GM18909 (cell line): ENCODE data around the gene PYROXD2.
"Not testable (repeated sequence)": the region's sequence is repeated elsewhere in the genome, so short reads cannot be mapped to it uniquely, and the experiment has no call there.

Experiments used
- ATAC-seq: cut with Tn5 transposase; IDR thresholded peaks from one replicate; pipeline ENCODE4 v1.9.1; 2021; ENCODE audit warnings: mild to moderate bottlenecking; ENCODE audit not compliant: unreplicated experiment, poor library complexity

PYROXD2 gene

GRCh38 chr10:98396096-98397063 is 18.6 kb downstream of the PYROXD2 start:
- no peak for ATAC-seq

- no peak for ATAC-seq
These were observed 20.0 kb downstream of the PYROXD2 start for GRCh38 chr10:98394851-98395440.

- no peak for ATAC-seq
These were observed 23.4 kb downstream of the PYROXD2 start for GRCh38 chr10:98391578-98391991.

GRCh38 chr10:98391065-98391464 is 23.9 kb downstream of the PYROXD2 start:
- no peak for ATAC-seq

DNA sequence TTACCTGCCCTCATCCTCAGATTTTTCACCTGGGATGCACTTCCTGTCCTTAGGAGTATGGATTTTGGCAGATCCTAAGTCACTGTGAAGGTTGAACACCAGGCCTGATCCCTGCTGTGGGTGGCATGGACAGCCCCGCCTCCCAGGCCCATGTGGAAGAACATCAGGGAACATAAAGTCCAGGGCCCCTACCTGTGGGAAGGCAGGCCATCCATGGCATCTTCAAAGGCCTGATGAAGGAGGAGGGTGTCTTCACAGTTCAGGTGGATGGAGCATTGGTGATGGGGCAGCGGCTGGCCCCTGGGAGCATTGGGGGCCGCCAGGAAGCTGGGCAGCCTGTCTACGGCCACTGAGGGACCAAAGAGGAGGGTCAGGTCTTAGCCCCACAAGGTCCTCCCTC is 24.6 kb downstream of the PYROXD2 start:
- no peak for ATAC-seq

DNA sequence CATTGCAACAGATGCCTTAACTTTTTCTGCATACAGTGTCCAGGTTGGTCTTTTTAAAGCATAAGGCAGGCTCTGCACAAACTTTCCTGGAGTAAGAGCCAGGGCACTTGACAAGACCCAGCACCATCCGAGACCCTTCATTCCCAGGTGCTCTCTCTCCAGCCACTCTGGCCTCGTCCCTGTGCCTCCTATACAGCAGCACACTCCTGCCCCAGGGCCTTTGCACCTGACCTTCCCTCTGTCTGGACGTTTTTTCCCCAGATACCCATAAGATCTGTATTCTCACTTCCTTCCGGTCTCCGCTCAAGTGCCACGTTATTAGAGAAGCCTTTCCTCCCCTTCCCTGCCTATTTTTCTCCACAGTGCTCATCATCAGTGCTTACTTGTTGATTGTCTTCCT is 25.6 kb downstream of the PYROXD2 start:
- no peak for ATAC-seq

DNA sequence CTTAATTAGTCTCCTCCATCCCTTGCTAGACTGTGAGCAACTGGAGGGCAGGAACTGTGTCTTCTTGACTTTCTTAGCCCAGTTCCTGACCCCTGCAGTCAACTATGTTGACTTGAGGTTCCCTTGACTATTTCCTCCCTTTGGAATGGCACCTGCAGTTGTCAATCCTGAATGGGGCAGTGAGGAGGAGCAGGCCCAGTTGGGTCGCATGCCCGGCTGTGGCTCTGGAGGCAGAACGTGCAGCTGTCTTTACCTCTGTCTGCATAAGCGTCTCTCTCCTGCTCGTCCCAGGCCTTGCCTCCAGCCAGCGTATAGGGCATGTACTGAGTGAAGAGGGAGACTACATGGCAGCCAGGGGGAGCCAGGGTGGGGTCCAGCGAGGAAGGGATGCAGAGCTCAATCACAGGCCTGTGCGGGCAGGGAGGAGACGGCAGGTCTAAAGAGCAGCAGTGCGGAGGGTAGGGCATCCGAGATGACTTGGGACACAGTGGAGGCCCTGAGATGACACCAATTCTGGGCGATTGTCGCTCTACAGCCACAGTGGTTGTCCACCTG is 26.8 kb downstream of the PYROXD2 start:
- ATAC-seq, result no peak

DNA sequence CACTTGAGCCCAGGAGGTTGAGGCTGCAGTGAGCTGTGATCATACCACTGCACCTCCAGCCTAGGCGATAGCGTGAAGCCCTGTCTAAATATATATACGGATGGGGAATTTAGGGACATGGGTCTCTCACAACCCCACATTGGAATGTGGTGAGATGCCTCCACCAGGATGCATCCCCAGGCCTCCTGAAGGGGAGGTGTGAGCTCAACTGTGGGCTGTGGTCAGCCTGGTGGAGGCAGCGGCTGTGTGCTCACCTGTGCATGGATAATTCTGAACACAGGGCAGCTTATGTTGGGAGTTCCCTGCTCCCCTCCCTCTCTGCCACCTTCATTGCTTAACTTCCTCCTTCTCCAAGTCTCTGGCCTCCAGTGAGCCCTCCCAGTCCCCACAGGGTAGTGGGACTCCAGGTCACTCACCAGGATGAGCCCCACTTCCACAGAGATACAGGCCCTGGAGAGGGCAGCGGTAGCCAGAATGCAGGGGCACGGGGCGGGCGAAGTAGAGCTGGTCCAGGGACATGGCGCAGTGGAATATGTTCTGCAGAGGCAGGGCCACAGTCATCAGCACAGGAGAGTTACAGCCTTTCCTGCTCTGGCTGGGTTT is 30.4 kb downstream of the PYROXD2 start:
- ATAC-seq, result no peak

- no peak for ATAC-seq
These were observed 31.1 kb downstream of the PYROXD2 start for GRCh38 chr10:98383869-98384268.

GRCh38 chr10:98383134-98383667 is 31.8 kb downstream of the PYROXD2 start:
- not testable (repeated sequence) for ATAC-seq

DNA sequence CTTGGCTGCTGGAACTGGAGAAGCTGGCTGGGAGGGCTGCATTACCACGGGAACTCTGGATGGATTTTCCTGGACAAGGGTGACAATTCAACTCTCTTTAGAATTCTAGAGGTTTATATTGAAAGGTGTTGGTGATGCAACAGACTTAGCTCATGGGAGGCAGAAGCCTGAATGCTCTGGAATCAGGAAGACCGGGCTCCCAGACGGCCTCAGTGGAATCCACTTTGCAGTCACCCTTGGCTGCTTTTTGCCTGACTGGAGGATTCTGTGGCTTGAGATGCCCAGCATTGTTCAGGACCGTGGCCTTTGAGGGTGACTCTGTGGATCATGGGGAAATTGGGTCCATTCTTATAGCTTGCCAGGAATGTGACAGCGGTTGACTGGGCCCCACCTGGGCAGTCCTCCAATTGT is 32.3 kb downstream of the PYROXD2 start:
- no peak for ATAC-seq

GRCh38 chr10:98380493-98381339 is 34.3 kb downstream of the PYROXD2 start:
- ATAC-seq, result no peak

DNA sequence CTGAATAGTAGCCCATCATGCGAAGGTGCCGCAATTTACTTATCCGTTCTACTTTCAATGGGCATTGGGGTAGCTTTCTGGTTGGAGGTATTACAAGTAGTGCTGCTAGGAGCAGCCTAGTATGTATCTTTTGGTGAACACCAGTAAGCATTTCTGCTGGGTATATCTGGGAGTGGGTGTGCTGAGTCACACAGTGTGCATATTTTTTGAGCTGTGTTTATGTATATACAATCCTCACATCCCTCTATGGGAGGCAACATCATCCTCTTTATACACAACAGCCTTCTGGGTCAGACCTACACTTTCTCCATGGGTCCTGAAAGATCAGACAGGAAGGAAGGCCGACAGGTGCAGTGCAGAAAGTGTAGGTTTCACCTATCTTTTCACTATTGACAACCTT is 36.3 kb downstream of the PYROXD2 start:
- no peak for ATAC-seq

DNA sequence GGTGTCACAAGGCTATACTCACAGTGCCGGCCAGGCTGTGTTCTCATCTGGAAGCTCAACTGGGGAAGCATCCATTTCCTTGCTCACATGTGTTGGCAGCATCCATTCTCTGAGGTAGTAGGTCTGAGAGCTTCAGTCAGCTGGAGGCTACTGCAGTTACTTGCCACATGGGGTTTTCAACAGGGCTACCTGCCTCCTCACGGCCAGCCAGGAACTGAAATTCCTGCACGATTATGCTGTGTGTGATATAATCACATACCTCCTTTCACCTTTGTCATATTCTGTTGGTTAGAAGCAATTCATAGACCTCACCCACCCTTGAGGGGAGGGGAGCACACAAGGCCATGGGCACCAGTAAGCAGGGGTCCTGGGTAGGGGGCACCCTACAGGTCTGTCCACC is 37.4 kb downstream of the PYROXD2 start:
- no peak for ATAC-seq

- no peak for ATAC-seq
These were observed 38.0 kb downstream of the PYROXD2 start for GRCh38 chr10:98377001-98377400.

GRCh38 chr10:98376485-98376884 is 38.5 kb downstream of the PYROXD2 start:
- no peak for ATAC-seq

DNA sequence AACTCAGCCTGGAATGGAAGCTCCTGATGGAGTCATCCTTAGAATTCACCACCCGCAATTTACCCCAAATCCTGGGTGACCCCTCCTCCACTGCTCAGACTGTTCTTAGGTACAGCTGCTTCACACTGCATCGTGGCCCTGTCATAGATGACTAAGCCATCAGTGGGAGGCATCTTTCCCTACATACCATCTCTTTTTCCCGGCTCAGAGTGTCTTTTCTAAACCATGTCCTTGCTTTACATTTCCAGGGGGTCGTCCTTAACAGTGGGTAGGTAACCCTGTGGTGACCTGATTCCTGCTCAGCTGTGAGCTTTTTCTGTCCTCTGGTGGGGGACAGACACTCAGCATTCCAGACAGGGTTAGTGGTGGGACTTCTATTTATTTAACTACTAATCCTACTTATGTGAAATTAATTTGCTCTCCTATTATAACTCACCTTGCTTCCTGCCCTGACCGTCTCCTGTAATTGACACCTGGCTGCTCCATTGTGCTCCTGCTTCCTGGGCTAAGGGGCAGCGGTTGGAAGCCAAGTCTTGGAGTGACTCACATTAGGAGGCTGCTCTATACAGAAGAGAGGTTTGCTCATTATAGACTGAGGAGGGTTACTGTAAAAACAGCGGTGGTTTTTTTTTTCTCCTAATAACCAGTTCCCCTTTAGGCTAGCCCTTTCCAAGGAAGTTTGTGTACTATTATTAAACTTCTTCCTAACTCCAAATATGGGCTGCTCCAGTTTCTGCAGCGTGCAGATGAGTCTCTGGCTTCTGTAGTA is 40.6 kb downstream of the PYROXD2 start:
- no peak for ATAC-seq

DNA sequence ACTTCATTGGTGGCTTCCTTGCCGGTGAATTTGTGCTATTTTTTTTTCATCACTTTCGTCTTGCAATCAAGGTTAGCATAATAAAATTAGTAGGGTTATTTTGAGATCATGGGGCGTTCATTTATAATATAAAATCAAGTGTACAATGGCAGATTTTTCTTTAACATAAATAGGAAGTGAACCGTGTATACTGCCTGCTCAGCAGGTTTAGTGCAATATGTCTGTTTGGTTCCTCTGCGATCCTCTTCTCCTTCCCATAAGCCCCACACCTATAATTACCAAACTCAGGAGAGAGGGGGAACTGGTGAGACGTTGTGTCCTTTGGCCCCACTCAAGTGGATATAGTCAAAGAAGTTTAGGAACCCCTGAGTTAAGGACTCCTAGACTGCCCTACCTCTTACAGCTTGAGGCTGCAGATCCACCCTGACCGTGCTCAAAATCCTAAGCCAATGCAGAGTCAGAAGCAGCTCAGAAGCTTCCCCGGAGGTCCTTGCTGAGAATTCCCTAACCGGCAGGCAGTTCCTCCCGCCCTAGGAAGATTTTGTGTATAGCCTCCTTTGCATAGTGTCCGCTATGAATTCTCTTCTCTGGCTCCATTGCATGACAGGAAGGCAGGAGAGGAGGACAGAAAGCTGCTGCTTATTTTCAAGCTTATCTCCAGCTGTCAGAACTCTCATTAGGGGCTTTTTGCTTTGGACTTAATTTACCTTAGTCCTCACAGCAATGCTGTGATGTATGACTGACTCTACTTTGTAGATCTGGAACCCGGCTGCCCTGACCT is 41.5 kb downstream of the PYROXD2 start:
- no peak for ATAC-seq
